ENCODE data around the gene DNAH2.

The DNAH2 gene

DNA sequence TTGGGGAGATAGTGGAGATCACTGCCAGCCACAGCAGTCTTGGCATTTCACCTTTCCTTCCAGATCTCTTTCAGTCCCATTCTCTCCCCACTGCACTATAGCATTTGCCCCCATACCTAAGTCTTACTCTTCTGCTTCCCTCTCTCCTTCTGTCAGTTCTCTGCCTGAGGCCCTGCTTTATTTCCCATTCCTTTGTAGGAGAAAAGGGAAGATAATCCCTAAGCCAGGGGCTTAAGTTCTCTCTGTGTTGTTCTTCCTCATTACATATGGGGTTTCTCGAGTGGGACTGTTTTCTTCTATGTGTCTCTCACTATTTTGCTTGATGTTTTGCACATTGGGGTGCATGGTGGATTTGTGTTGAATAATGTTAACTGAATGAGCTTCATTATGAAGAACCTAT, 122.9 kb downstream of the DNAH2 start:
- no peak for TF ChIP-seq SP1 (IDR thresholded peaks at IDR 0.05)
- TF ChIP-seq ZNF384 (IDR thresholded peaks at IDR 0.05), result no peak
- no peak for TF ChIP-seq SUZ12 (IDR thresholded peaks at IDR 0.05)
- TF ChIP-seq L3MBTL2 (conservative IDR thresholded peaks at IDR 0.05), result no peak
- no peak for TF ChIP-seq ARNT (IDR thresholded peaks at IDR 0.05)
- no peak for TF ChIP-seq FOXM1 (IDR thresholded peaks at IDR 0.05; ENCODE audit: borderline replicate concordance)
- TF ChIP-seq FOXK2 (IDR thresholded peaks at IDR 0.05), result no peak
- no peak for TF ChIP-seq CTBP1 (IDR thresholded peaks at IDR 0.05; ENCODE audit: borderline replicate concordance)
- TF ChIP-seq NFRKB (IDR thresholded peaks at IDR 0.05), result no peak
- TF ChIP-seq, protein P1, sequence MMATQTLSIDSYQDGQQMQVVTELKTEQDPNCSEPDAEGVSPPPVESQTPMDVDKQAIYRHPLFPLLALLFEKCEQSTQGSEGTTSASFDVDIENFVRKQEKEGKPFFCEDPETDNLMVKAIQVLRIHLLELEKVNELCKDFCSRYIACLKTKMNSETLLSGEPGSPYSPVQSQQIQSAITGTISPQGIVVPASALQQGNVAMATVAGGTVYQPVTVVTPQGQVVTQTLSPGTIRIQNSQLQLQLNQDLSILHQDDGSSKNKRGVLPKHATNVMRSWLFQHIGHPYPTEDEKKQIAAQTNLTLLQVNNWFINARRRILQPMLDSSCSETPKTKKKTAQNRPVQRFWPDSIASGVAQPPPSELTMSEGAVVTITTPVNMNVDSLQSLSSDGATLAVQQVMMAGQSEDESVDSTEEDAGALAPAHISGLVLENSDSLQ (IDR thresholded peaks at IDR 0.05), result no peak
- CTCF ChIA-PET, result no interaction called here
- no peak for DNase-seq (ENCODE audit: extremely low spot score)
- POLR2A ChIA-PET, result interaction anchor here (1.7 to 3.4 kb wide), 2 partner anchors 16 to 152 kb away, joined by 6 to 18 read pairs; partner anchors contain the start of genes NAA38, TP53 and WRAP53

DNA sequence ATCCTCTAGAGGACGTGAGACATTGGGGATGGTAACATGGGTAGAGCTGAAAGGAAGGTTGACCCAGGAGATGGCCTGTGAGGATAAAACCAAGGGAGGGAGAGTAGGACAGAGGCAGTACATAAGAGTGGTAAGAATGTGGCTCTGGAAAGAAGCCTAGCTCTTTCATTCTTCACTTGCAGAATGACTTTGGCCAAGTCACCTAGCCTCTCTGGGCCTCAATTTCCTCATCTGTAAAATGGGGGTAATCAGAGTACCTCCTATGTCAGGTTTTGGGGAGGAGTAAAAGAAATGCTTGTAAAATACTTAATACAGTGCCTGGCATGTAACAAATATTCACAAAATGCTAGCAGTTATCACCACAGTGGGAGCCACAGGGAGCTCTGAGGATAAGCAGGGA, 123.3 kb downstream of the DNAH2 start:
- ChIA-PET POLR2A (interaction anchor here (1.7 to 3.4 kb wide), 2 partner anchors 16 to 153 kb away, joined by 6 to 18 read pairs; partner anchors contain the start of genes NAA38, TP53 and WRAP53), CTCF (no interaction called here)
- DNase-seq (ENCODE audit: extremely low spot score), result no peak
- TF ChIP-seq SP1 (IDR thresholded peaks at IDR 0.05), result no peak
- TF ChIP-seq, protein P1 (IDR thresholded peaks at IDR 0.05), result no peak
- no peak for TF ChIP-seq ARNT (IDR thresholded peaks at IDR 0.05)
- TF ChIP-seq ZNF384 (IDR thresholded peaks at IDR 0.05), result no peak
- TF ChIP-seq L3MBTL2 (conservative IDR thresholded peaks at IDR 0.05), result no peak
- no peak for TF ChIP-seq LEF1 (IDR thresholded peaks at IDR 0.05; ENCODE audit: borderline replicate concordance)
- no peak for TF ChIP-seq SUZ12 (IDR thresholded peaks at IDR 0.05)
- no peak for TF ChIP-seq ELF4 (IDR thresholded peaks at IDR 0.05)
- TF ChIP-seq BHLHE40 (IDR thresholded peaks at IDR 0.05; ENCODE audit: borderline replicate concordance), result no peak
- TF ChIP-seq FOXM1 (IDR thresholded peaks at IDR 0.05; ENCODE audit: borderline replicate concordance), result no peak
- TF ChIP-seq NFRKB (IDR thresholded peaks at IDR 0.05), result no peak
- TF ChIP-seq FOXK2 (IDR thresholded peaks at IDR 0.05), result no peak
- no peak for TF ChIP-seq FOXA1 (IDR thresholded peaks at IDR 0.05)
- no peak for TF ChIP-seq HDGF (IDR thresholded peaks at IDR 0.05; ENCODE audit: borderline replicate concordance)
- TF ChIP-seq CTBP1 (IDR thresholded peaks at IDR 0.05; ENCODE audit: borderline replicate concordance), result no peak
- TF ChIP-seq TARDBP (IDR thresholded peaks at IDR 0.05), result no peak

DNA sequence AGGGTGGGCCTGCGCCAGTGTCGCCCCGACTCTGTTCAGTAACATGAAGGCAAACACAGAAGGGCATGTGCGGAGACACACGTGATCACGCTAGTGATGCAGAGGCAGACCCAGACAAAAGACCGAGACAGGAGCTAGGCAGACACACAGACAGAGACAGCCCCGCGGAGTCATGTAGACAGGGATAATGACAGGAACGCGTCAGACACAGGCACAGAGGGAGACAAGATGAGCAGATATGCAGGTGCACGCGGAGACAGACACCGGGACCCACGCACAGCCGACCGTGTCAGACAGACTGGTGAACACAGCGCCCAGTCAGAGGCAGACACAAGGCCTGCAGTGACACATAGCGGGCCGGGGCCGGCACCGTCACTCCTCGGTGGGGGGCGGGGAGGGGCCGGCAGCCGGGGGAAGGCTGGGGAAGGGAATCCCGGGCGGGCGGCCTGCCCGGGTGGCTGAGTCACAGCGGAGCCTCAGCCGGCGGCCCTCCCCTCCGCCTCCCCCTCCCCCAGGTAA, 123.9 kb downstream of the DNAH2 start:
- peak; percentile 49 for DNase-seq (ENCODE audit: extremely low spot score)
- CTCF ChIA-PET, result interaction anchor here (1.4 kb wide), 1 partner anchor 98 kb away, joined by 4 read pairs; no protein-coding TSS in a partner anchor
- TF ChIP-seq L3MBTL2 (conservative IDR thresholded peaks at IDR 0.05) (peak; percentile 83), NFRKB (IDR thresholded peaks at IDR 0.05) (no peak)
- POLR2A ChIA-PET, result interaction anchor here (1.7 to 3.4 kb wide), 2 partner anchors 15 to 153 kb away, joined by 6 to 18 read pairs; partner anchors contain the start of genes NAA38, TP53 and WRAP53

DNA sequence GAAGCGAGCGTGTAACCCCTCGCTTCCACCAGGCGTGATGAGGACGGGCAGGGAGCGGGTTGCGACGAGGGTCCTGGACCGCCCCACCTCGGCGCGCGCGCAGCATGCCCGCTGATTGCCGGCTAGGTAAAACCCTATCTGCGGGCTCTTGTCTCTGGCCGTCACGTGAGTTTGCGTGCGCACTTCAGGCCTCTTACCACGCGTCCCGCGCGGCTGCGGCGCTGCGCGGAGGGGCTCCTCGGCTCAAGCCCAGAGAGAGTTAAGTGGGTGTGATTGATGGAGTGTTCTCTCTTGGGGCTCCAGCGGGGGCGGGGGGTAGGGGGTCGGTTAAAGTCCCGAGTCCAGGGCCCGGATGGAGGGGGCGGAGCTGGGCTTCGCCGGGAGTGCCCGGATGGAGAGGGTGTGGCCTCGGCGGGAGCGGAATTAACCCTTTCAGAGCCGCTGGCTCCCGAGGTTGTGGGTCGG, 124.4 kb downstream of the DNAH2 start:
- ChIA-PET CTCF (interaction anchor here (1.4 kb wide), 1 partner anchor 98 kb away, joined by 4 read pairs; no protein-coding TSS in a partner anchor), POLR2A (interaction anchor here (0.9 to 3.4 kb wide), 5 partner anchors 15 to 154 kb away, joined by 4 to 18 read pairs (median 5); partner anchors contain the start of genes NAA38, TP53 and WRAP53)
- peak; percentile 76 for DNase-seq (ENCODE audit: extremely low spot score)
- no peak for TF ChIP-seq HDGF (IDR thresholded peaks at IDR 0.05; ENCODE audit: borderline replicate concordance)
- TF ChIP-seq, protein P1 (IDR thresholded peaks at IDR 0.05), result peak; percentile 49

DNA sequence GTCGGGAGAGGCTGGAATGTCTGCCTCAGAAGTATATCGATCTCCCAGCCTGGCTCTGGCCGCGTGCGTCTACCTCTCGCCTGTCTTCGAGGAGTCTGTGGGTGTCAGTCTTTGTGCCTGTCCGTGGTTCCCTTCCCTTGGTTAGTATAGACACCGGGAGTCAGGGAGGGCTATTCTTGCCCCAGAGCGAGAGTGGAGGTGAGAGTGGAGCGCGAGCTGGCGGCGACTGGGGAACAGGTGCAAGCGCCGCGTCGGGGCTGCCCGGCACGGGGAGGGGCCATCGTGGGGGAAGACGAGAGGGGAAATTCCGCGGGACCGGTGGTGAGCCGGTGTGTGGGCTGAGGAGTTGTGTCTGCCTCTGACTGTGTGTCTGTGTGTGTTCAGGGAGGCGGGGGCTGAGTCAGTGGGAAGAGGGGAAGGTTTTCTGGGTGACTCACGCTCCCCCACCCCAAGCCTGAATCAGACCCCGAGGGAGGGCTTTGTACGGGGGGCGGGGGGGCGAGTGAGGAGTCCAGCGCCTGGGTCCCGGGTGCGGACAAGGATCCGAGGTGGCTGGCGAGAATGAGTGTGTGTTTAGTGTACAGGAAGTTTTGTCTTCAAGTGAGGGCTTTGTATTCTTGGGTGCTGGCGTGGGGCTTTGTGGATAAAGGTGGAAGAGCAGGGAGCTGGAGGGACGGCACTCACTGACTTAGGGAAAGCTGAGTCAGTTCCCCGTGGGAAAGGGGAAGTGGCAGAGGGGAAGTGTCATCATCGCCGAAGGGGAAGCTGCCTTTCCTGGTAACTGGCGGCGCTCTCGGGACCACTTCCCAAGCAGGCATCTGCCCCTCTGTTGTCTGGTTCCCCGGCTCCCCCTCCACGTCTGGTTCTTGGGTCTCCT, 125.1 kb downstream of the DNAH2 start:
- DNase-seq (ENCODE audit: extremely low spot score), result no peak
- POLR2A ChIA-PET, result interaction anchor here (0.9 to 3.4 kb wide), 6 partner anchors 9 to 99 kb away, joined by 3 to 18 read pairs (median 4); partner anchors contain the start of genes KDM6B and NAA38
- CTCF ChIA-PET, result interaction anchor here (0.7 to 1.4 kb wide), 3 partner anchors 17 to 99 kb away, joined by 3 to 5 read pairs (median 4); no protein-coding TSS in a partner anchor
- TF ChIP-seq LEF1 (IDR thresholded peaks at IDR 0.05; ENCODE audit: borderline replicate concordance) (no peak), NFRKB (IDR thresholded peaks at IDR 0.05) (no peak), SP1 (IDR thresholded peaks at IDR 0.05) (no peak), L3MBTL2 (conservative IDR thresholded peaks at IDR 0.05) (peak; percentile 89)

DNA sequence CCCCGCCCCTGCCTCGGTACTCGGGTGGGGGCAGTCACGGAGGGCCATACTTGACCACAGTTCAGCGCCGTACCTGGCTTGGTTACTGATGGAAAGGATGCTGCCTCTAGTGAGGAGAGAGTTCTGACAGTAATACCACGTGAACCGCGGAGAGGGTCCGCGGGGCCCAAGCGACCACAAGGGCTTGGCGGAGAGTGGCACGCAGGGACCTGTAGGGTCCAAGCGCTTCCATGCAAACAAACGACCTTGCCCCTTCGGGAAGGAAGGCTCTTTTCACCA, 125.7 kb downstream of the DNAH2 start:
- ChIA-PET POLR2A (interaction anchor here (0.9 to 3.4 kb wide), 4 partner anchors 10 to 95 kb away, joined by 3 to 18 read pairs (median 6); partner anchors contain the start of genes KDM6B and NAA38), CTCF (interaction anchor here (0.7 to 0.9 kb wide), 2 partner anchors 18 to 100 kb away, joined by 3 to 5 read pairs; no protein-coding TSS in a partner anchor)
- TF ChIP-seq L3MBTL2 (conservative IDR thresholded peaks at IDR 0.05), result no peak
- no peak for TF ChIP-seq SUZ12 (IDR thresholded peaks at IDR 0.05)
- no peak for TF ChIP-seq FOXA1 (IDR thresholded peaks at IDR 0.05)
- TF ChIP-seq ELF4 (IDR thresholded peaks at IDR 0.05), result no peak
- no peak for TF ChIP-seq SP1 (IDR thresholded peaks at IDR 0.05)
- TF ChIP-seq TARDBP (IDR thresholded peaks at IDR 0.05), result no peak
- TF ChIP-seq HDGF (IDR thresholded peaks at IDR 0.05; ENCODE audit: borderline replicate concordance), result no peak
- no peak for DNase-seq (ENCODE audit: extremely low spot score)

Measured in HEK293T (cell line).